Endothelial cell (in vitro differentiated cells): ENCODE results near the gene KCNQ1OT1. TPM values are rescaled to one million over a fixed set of nuclear protein-coding genes. Genes with fewer than 3 reads are reported as not detected.

ENCODE experiments used
- DNase-seq: peaks from one replicate; pipeline ENCODE4 v3.0.0; 2021; ENCODE audit warnings: low spot score
- H3K27ac Mint-ChIP-seq: one replicate; pipeline ENCODE4 v1.8.0; 2021; ENCODE audit warnings: mixed read lengths, inconsistent platforms; ENCODE audit not compliant: unreplicated experiment
- H3K27me3 Mint-ChIP-seq: one replicate; pipeline ENCODE4 v1.8.0; 2021; ENCODE audit warnings: mild to moderate bottlenecking, moderate library complexity, mixed read lengths, inconsistent platforms; ENCODE audit not compliant: unreplicated experiment
- H3K36me3 Mint-ChIP-seq: one replicate; pipeline ENCODE4 v1.8.0; 2021; ENCODE audit warnings: mild to moderate bottlenecking, low read depth, mixed read lengths, inconsistent platforms; ENCODE audit not compliant: unreplicated experiment
- H3K4me1 Mint-ChIP-seq: one replicate; pipeline ENCODE4 v1.8.0; 2021; ENCODE audit warnings: mild to moderate bottlenecking, mixed read lengths, inconsistent platforms; ENCODE audit not compliant: unreplicated experiment
- H3K4me3 Mint-ChIP-seq: one replicate; pipeline ENCODE4 v1.8.0; 2021; ENCODE audit warnings: mild to moderate bottlenecking, mixed read lengths, inconsistent platforms; ENCODE audit not compliant: unreplicated experiment
- H3K9me3 Mint-ChIP-seq: one replicate; pipeline ENCODE4 v1.8.0; 2021; ENCODE audit warnings: mixed read lengths, inconsistent platforms; ENCODE audit not compliant: unreplicated experiment
- total RNA-seq: library from RNA; stranded (reverse); fragmentation: NEBNext Ultra II Directional; extraction: Animal tissue kit (Norgen Biotek cat#: 25700); gene quantifications from one replicate; pipeline ENCODE4 v1.2.1, GENCODE V29; 2021; ENCODE audit not compliant: unreplicated experiment
- TF ChIP-seq, protein P1 (sequence below): fragments of 200-600 bp; sonication (generic); IDR thresholded peaks from one replicate; pipeline ENCODE4 v1.5.0; 2021; ENCODE audit warnings: antibody characterized with exemption; ENCODE audit not compliant: unreplicated experiment

The KCNQ1OT1 gene
- total RNA-seq, 1 donor from 2014 or later, result 1.2 TPM

DNA sequence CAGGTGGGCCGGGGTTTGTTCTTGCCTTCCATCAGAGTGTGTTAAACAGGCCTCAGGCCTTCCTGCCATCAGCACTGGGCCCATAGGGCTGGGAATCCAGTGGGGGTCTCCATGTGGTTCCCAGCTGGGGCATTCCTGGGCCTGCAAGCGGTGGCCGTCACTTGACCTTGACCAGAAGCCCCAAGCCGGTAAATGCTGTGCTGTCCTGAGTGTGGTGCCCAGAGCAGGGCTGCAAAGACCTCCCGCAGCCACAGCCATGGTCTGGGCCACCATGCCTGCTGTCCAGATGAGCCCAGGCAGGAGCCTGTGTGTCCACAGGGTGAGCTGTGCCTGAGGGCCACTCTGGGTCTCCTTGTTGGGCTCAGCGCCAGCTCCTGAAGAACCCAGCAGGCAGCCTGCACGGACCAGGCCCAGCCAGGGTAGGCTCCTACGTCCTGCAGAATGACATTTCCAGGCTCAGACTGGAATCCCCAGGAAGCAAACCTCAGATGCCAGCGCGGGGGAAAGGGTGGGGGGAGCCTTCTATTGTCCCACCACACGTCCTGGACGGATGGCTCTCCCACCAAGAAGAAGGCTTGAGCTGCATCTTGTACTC, 117.3 kb downstream of the KCNQ1OT1 start:
- no peaks in the 10 kb centered on the region for H3K36me3 Mint-ChIP-seq
- H3K4me3 Mint-ChIP-seq, result no peak overlapping the region
- DNase-seq, result peak; percentile 45
- H3K4me1 Mint-ChIP-seq, result peaks cover 10% of the 10 kb centered on the region
- TF ChIP-seq, protein P1, sequence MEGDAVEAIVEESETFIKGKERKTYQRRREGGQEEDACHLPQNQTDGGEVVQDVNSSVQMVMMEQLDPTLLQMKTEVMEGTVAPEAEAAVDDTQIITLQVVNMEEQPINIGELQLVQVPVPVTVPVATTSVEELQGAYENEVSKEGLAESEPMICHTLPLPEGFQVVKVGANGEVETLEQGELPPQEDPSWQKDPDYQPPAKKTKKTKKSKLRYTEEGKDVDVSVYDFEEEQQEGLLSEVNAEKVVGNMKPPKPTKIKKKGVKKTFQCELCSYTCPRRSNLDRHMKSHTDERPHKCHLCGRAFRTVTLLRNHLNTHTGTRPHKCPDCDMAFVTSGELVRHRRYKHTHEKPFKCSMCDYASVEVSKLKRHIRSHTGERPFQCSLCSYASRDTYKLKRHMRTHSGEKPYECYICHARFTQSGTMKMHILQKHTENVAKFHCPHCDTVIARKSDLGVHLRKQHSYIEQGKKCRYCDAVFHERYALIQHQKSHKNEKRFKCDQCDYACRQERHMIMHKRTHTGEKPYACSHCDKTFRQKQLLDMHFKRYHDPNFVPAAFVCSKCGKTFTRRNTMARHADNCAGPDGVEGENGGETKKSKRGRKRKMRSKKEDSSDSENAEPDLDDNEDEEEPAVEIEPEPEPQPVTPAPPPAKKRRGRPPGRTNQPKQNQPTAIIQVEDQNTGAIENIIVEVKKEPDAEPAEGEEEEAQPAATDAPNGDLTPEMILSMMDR, result no peak
- H3K27ac Mint-ChIP-seq, result no peak overlapping the region
- no peaks in the 10 kb centered on the region for H3K9me3 Mint-ChIP-seq
- H3K27me3 Mint-ChIP-seq, result peaks cover 10% of the 10 kb centered on the region

DNA sequence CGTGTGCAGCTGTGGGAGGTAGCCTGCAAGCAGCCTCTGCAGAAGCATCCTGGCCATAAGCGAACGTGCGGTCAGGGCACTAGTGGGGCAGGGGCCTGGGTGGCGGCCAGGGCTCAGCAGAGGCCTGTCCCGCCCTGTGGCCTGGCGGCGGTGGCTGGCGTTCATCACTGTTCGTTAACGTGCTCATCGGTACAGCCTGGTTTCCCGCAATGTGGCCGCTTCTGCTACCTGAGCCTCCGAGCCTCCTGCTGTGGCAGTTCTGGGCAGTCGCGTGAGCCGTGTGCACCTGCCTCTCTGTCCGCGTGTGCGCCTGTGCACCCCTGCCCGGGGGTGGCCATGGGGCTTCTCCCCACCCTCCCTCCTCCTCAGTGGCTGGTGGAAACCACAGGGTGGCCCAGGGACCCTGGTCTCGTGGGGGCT, 117.9 kb downstream of the KCNQ1OT1 start:
- peaks cover 10% of the 10 kb centered on the region for H3K4me1 Mint-ChIP-seq
- no peaks in the 10 kb centered on the region for H3K9me3 Mint-ChIP-seq
- H3K36me3 Mint-ChIP-seq, result no peaks in the 10 kb centered on the region
- no peak overlapping the region for H3K4me3 Mint-ChIP-seq
- no peak overlapping the region for H3K27ac Mint-ChIP-seq
- peak; percentile 2 for DNase-seq
- H3K27me3 Mint-ChIP-seq, result peaks cover 10% of the 10 kb centered on the region
- TF ChIP-seq, protein P1, result no peak

DNA sequence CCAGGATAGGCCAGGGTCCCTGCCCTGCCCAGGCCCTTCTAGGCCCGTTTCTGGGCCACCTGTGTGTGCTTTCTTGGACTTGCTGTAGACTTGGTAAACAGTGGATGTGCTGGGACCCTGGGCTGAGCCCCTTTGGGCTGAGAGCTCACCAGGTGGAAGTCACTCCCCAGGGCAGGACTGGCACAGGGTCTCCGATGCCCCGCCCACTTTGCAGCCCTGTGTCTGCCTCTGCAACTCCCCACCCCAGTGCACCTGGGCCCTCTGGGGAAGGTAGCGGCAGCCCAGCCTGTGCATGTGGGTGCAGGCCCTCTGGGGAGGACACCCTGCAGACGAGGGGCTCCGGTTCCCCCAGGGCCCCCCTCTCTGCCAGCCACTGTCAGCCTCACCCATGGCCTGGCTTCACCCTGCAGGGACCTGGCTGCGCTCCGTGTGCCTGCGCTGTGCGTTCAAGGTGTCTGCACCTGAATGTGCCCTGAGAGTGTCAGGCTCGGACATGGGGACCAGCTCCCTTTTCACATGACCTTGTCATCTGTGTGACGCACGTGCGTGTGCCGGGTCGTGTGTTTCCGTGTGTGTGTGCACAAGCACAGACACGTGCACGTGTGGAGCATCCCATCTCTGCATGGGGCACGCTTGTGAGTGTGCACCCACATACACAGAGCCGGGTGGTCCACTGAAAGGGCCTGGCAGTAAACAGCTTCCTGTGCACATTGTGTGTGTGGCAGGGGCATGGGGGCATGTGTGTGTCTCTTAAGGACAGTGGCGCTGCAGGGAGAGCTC, 118.5 kb downstream of the KCNQ1OT1 start:
- Mint-ChIP-seq H3K9me3 (no peaks in the 10 kb centered on the region), H3K27me3 (peaks cover 10% of the 10 kb centered on the region), H3K4me3 (no peak overlapping the region), H3K27ac (no peak overlapping the region), H3K36me3 (no peaks in the 10 kb centered on the region), H3K4me1 (peaks cover 10% of the 10 kb centered on the region)
- peak; percentile 3 for DNase-seq
- TF ChIP-seq, protein P1, result no peak

DNA sequence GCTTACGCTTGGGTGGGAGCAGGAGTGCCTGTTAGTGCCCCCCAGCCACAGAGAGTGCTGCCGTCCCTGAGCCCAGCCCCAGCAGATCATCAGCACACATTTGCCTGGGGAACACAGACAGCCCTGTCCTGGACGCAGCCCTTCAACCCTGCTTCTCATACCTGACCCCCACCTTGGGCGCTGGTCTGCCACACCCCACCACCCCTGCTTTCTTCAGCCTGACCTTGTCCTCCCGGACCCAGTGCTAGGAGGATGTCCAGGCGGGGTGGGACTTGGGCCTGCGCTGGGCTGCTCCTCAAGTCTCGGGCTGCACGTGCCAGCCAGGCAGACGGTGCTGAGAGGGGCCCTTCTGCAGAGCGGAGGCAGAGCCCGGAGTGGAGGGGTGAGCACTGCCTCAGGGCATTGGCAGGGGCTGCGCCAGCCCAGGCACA, 119.2 kb downstream of the KCNQ1OT1 start:
- Mint-ChIP-seq H3K9me3 (no peaks in the 10 kb centered on the region), H3K4me3 (no peak overlapping the region), H3K27me3 (peaks cover 7% of the 10 kb centered on the region), H3K36me3 (no peaks in the 10 kb centered on the region), H3K27ac (no peak overlapping the region), H3K4me1 (peaks cover 10% of the 10 kb centered on the region)
- TF ChIP-seq, protein P1, result no peak
- DNase-seq, result no peak

DNA sequence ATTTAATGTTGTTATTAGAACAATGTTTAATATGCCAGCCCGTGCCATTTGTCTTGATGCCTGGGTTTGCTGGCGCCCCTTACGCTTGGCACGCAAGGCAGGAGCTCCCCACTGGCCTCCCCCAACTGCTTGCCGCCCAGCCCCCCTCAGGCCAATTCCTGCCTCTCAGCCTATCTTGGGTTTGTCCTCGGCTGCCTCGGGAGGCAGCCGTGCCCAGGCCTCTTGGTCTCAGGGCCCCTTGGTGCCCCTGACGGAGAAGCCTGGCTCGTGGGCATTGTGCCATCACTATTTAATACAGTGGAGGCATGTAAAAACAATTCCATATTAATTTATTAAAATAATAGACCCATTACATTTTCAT, 119.8 kb downstream of the KCNQ1OT1 start:
- Mint-ChIP-seq H3K4me1 (peaks cover 10% of the 10 kb centered on the region), H3K27ac (no peak overlapping the region), H3K4me3 (no peak overlapping the region), H3K9me3 (no peaks in the 10 kb centered on the region), H3K36me3 (no peaks in the 10 kb centered on the region), H3K27me3 (peaks cover 6% of the 10 kb centered on the region)
- no peak for DNase-seq
- TF ChIP-seq, protein P1, result no peak
